Liver (tissue), 9 donors: ENCODE results near the gene DUSP10. TPM values are rescaled to one million over a fixed set of nuclear protein-coding genes. Genes with fewer than 3 reads are reported as not detected.

Experiments
- DNase-seq: peaks from one replicate; pipeline ENCODE4 v3.0.0-alpha.2; 2017; ENCODE audit warnings: low spot score
- H3K27ac ChIP-seq, 2 donors: one replicate each; pipeline ENCODE4 v1.7.0; 2013; ENCODE audit warnings: inconsistent platforms in 2 of 2, low read length in 2 of 2, control low read depth in 1 of 2, low read depth in 1 of 2, mild to moderate bottlenecking in 1 of 2
- H3K27me3 ChIP-seq, 4 donors: one replicate each; pipeline versions ENCODE4 v1.6.1 to v1.7.0; 2013; ENCODE audit warnings: low read length in 3 of 4, inconsistent platforms in 1 of 4, mild to moderate bottlenecking in 1 of 4, moderate library complexity in 1 of 4; ENCODE audit not compliant: control insufficient read depth in 4 of 4, insufficient read depth in 4 of 4
- H3K36me3 ChIP-seq, 4 donors: one replicate each; pipeline versions ENCODE4 v1.6.1 to v1.7.0; 2013; ENCODE audit warnings: low read length in 3 of 4, mild to moderate bottlenecking in 3 of 4, low read depth in 1 of 4, moderate library complexity in 1 of 4; ENCODE audit not compliant: control insufficient read depth in 4 of 4, insufficient read depth in 3 of 4
- H3K4me1 ChIP-seq, 4 donors: one replicate each; pipeline versions ENCODE4 v1.6.1 to v1.7.0; 2013; ENCODE audit warnings: low read length in 3 of 4, mild to moderate bottlenecking in 3 of 4, moderate library complexity in 1 of 4; ENCODE audit not compliant: control insufficient read depth in 4 of 4, insufficient read depth in 4 of 4
- H3K4me3 ChIP-seq, 3 donors: one replicate each; pipeline versions ENCODE4 v1.6.1 to v1.7.0; 2013; ENCODE audit warnings: low read length in 3 of 3, control low read depth in 1 of 3, low read depth in 1 of 3, mild to moderate bottlenecking in 1 of 3
- H3K9ac ChIP-seq, 2 donors: one replicate each; pipeline ENCODE4 v1.7.0; 2013; ENCODE audit warnings: low read length in 2 of 2, mild to moderate bottlenecking in 2 of 2, moderate library complexity in 2 of 2, control low read depth in 1 of 2, low read depth in 1 of 2
- H3K9me3 ChIP-seq, 4 donors: one replicate each; pipeline versions ENCODE4 v1.6.1 to v1.7.0; 2013; ENCODE audit warnings: low read length in 3 of 4; ENCODE audit not compliant: control insufficient read depth in 4 of 4
- EGR1 ChIP-seq, 2 donors: IDR thresholded peaks; 2 replicates each; pipeline ENCODE4 v1.6.1; 2016 to 2018; ENCODE audit warnings: antibody characterized with exemption in 2 of 2, low read depth in 2 of 2
- FOXA1 ChIP-seq: IDR thresholded peaks from 2 replicates; pipeline ENCODE4 v1.6.1; 2016; ENCODE audit warnings: antibody characterized with exemption
- FOXA2 ChIP-seq: IDR thresholded peaks from 2 replicates; pipeline ENCODE4 v1.6.1; 2016; ENCODE audit warnings: antibody characterized with exemption
- HNF4G ChIP-seq: IDR thresholded peaks from 2 replicates; pipeline ENCODE4 v1.6.1; 2016; ENCODE audit warnings: antibody characterized with exemption
- JUND ChIP-seq, 2 donors: IDR thresholded peaks; 2 replicates each; pipeline ENCODE4 v1.6.1; 2016; ENCODE audit warnings: antibody characterized with exemption in 2 of 2
- NR2F2 ChIP-seq: IDR thresholded peaks from 2 replicates; pipeline ENCODE4 v1.6.1; 2016; ENCODE audit warnings: antibody characterized with exemption
- RXRA ChIP-seq, 2 donors: IDR thresholded peaks; 2 replicates each; pipeline ENCODE4 v1.6.1; 2017 to 2018; ENCODE audit warnings: antibody characterized with exemption in 2 of 2, mild to moderate bottlenecking in 1 of 2
- SP1 ChIP-seq: IDR thresholded peaks from 2 replicates; pipeline ENCODE4 v1.6.1; 2018; ENCODE audit warnings: antibody characterized with exemption, mild to moderate bottlenecking
- TAF1 ChIP-seq: conservative IDR thresholded peaks from 2 replicates; pipeline ENCODE4 v1.6.1; 2016; ENCODE audit warnings: antibody characterized with exemption, mild to moderate bottlenecking
- YY1 ChIP-seq: IDR thresholded peaks from 2 replicates; pipeline ENCODE4 v1.6.1; 2016; ENCODE audit warnings: antibody characterized with exemption, mild to moderate bottlenecking
- WGBS: extraction: QIAGEN DNeasy Blood & Tissue Kit; methylation state at CpG from one replicate; pipeline ENCODE4 v1.1.7; 2013; 5-methylcytosine and 5-hydroxymethylcytosine counted together
- polyA plus RNA-seq, 2 donors: library from polyadenylated mRNA; stranded (reverse) in 1 of 2; unstranded in 1 of 2; fragments of 200-250 nt in 1 of 2; fragments of >200 nt in 1 of 2; fragmentation: Nextera tagmentation in 1 of 2; extraction: Ambion mirVana in 1 of 2; gene quantifications; one replicate each; pipeline versions ENCODE4 v1.2.1 to v1.2.3, GENCODE V29; 2013 to 2015
- total RNA-seq, 2 donors: library from RNA; depleted of rRNA; stranded (reverse); fragments of >200 nt; gene quantifications; one replicate each; pipeline ENCODE4 v1.2.3, GENCODE V29; 2014
- TF ChIP-seq, protein P1 (sequence below): IDR thresholded peaks from 2 replicates; pipeline ENCODE4 v1.6.1; 2016; ENCODE audit warnings: antibody characterized with exemption, mild to moderate bottlenecking
- TF ChIP-seq, protein P2 (sequence below): fragments of 150-350 bp; IDR thresholded peaks from 2 replicates; pipeline ENCODE4 v1.5.1; 2017; ENCODE audit warnings: improper control_type of control experiment, low read depth, low read length; ENCODE audit not compliant: missing input control
- TF ChIP-seq, protein P3 (sequence below): IDR thresholded peaks from 2 replicates; pipeline ENCODE4 v1.6.1; 2016; ENCODE audit warnings: antibody characterized with exemption
- TF ChIP-seq, protein P4 (sequence below): IDR thresholded peaks from 2 replicates; pipeline ENCODE4 v1.6.1; 2016; ENCODE audit warnings: antibody characterized with exemption
- donor health status: healthy.
- donor health status: healthy.
- donor health status: healthy.
- donor health status: healthy.
- donor health status: healthy.

DUSP10 gene
- total and polyA plus RNA-seq, 4 donors: 6.7 to 15.4 (median 10.7) TPM

DNA sequence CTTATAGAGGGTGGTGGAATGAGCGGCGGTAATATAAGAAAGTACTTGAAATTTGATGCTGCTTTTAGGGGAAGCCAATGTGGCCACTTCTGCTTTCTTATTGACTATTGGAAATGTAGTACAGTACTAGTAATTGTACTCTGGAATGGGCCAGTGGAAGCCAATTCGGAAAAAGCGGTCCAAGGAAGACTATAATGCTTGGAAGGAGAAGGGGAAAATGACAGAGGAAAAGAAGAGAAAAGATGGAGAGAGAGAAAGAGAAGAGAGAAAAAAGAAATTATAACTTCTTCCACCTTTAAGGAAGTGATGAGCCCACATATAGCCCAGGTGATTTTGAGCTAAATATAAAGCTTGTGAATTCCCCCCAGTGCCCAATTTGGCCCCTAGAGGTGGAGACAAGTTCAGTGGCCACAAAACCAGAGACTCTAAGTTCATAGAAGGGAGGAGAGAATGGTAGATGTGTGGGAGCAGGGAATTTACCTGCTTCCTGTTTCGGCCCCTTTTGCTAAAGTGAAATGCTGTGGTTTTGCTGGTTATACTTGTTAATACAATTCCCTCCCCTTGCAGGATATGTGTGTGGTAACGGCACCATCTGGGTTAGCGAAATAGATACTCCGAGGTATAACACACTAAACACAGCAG is 35.7 kb upstream of the DUSP10 start (continued):
- TF ChIP-seq, protein P1, sequence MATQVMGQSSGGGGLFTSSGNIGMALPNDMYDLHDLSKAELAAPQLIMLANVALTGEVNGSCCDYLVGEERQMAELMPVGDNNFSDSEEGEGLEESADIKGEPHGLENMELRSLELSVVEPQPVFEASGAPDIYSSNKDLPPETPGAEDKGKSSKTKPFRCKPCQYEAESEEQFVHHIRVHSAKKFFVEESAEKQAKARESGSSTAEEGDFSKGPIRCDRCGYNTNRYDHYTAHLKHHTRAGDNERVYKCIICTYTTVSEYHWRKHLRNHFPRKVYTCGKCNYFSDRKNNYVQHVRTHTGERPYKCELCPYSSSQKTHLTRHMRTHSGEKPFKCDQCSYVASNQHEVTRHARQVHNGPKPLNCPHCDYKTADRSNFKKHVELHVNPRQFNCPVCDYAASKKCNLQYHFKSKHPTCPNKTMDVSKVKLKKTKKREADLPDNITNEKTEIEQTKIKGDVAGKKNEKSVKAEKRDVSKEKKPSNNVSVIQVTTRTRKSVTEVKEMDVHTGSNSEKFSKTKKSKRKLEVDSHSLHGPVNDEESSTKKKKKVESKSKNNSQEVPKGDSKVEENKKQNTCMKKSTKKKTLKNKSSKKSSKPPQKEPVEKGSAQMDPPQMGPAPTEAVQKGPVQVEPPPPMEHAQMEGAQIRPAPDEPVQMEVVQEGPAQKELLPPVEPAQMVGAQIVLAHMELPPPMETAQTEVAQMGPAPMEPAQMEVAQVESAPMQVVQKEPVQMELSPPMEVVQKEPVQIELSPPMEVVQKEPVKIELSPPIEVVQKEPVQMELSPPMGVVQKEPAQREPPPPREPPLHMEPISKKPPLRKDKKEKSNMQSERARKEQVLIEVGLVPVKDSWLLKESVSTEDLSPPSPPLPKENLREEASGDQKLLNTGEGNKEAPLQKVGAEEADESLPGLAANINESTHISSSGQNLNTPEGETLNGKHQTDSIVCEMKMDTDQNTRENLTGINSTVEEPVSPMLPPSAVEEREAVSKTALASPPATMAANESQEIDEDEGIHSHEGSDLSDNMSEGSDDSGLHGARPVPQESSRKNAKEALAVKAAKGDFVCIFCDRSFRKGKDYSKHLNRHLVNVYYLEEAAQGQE: no peak
- TF ChIP-seq JUND (IDR thresholded peaks at IDR 0.05) (no peak), RXRA (IDR thresholded peaks at IDR 0.05) (no peak), FOXA2 (no peak), TAF1 (no peak)

DNA sequence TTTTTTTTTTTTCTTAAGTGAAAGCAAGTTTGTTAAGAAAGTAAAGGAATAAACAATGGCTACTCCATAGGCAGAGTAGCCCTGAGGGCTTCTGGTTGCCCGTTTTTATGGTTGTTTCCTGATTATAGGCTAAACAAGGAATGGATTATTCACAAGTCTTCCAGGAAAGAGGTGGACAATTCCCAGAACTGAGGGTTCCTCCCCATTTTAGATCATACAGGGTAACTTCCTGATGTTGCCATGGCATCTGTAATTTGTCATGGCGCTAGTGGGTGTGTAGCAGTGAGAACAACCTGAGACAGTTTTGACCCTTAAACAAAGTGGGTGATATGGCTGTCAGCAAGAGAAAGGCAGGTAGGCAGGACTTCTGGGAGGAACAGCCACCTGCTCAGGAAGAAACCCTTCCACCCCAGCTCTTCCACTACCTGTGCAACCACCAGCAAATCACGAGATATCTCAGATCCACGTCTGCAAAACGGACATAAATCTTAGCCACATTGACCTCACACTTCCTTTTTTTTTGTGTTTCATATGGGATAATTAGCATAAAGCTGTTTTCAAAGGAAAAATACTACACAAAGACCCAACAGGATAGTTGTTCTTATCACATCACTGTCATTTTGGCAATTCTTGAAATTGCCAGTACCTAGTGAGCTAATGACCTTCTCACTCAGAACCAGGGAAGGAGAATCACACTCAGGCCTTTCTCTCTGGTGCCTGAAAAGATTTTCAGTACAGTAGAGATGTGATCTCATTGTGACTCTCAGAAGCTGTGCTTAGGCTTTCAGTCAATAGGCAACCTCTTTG is 34.8 kb upstream of the DUSP10 start:
- no peak overlapping the region for H3K9ac ChIP-seq
- no peak overlapping the region for H3K27ac ChIP-seq
- DNase-seq: no peak
- H3K9me3 ChIP-seq: no peaks in the 10 kb centered on the region
- H3K4me1 ChIP-seq: peaks cover 0 to 3% (median 0%) of the 10 kb centered on the region in 4 donors
- no peaks in the 10 kb centered on the region for H3K27me3 ChIP-seq
- H3K4me3 ChIP-seq: no peak overlapping the region
- no peak for TF ChIP-seq FOXA1
- TF ChIP-seq, protein P2, sequence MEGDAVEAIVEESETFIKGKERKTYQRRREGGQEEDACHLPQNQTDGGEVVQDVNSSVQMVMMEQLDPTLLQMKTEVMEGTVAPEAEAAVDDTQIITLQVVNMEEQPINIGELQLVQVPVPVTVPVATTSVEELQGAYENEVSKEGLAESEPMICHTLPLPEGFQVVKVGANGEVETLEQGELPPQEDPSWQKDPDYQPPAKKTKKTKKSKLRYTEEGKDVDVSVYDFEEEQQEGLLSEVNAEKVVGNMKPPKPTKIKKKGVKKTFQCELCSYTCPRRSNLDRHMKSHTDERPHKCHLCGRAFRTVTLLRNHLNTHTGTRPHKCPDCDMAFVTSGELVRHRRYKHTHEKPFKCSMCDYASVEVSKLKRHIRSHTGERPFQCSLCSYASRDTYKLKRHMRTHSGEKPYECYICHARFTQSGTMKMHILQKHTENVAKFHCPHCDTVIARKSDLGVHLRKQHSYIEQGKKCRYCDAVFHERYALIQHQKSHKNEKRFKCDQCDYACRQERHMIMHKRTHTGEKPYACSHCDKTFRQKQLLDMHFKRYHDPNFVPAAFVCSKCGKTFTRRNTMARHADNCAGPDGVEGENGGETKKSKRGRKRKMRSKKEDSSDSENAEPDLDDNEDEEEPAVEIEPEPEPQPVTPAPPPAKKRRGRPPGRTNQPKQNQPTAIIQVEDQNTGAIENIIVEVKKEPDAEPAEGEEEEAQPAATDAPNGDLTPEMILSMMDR: no peak
- no peak for TF ChIP-seq SP1
- no peak for TF ChIP-seq TAF1
- TF ChIP-seq HNF4G: no peak
- TF ChIP-seq YY1: no peak
- WGBS: 68% methylated on average over 5 of the region's 5 CpGs
- no peaks in the 10 kb centered on the region for H3K36me3 ChIP-seq

DNA sequence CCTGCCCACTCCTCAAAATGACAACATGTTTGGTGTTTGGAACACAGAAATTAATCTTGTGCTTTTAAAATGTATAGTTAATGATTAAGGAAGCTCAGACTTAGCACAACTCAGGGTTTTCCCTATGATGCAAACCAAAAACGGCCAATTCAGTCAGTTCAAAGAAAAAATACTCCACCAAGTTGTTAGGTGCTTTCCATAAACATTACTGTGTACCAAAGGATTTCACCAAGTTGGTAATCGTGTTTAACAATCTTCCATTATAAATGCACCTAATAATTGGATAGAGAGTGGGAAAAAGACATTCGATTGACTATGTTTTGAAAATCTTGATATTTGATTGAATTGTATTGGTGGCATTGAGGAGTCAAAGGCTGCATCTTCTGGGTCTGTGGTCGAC is 33.3 kb upstream of the DUSP10 start:
- H3K4me3 ChIP-seq: no peak overlapping the region
- H3K36me3 ChIP-seq: no peaks in the 10 kb centered on the region
- no peak overlapping the region for H3K9ac ChIP-seq
- no peak for DNase-seq
- no peak overlapping the region for H3K27ac ChIP-seq
- H3K4me1 ChIP-seq: peaks cover 0 to 3% (median 0%) of the 10 kb centered on the region in 4 donors
- H3K27me3 ChIP-seq: no peaks in the 10 kb centered on the region
- H3K9me3 ChIP-seq: no peaks in the 10 kb centered on the region
- 61% methylated on average over 4 of the region's 4 CpGs for WGBS
- TF ChIP-seq HNF4G (no peak), RXRA (IDR thresholded peaks at IDR 0.05) (no peak), FOXA1 (no peak), JUND (IDR thresholded peaks at IDR 0.05) (no peak), EGR1 (IDR thresholded peaks at IDR 0.05; ENCODE audit: low read depth in 2 of 2) (no peak), NR2F2 (no peak), FOXA2 (no peak), SP1 (no peak)
- TF ChIP-seq, protein P1: no peak
- TF ChIP-seq, protein P3, sequence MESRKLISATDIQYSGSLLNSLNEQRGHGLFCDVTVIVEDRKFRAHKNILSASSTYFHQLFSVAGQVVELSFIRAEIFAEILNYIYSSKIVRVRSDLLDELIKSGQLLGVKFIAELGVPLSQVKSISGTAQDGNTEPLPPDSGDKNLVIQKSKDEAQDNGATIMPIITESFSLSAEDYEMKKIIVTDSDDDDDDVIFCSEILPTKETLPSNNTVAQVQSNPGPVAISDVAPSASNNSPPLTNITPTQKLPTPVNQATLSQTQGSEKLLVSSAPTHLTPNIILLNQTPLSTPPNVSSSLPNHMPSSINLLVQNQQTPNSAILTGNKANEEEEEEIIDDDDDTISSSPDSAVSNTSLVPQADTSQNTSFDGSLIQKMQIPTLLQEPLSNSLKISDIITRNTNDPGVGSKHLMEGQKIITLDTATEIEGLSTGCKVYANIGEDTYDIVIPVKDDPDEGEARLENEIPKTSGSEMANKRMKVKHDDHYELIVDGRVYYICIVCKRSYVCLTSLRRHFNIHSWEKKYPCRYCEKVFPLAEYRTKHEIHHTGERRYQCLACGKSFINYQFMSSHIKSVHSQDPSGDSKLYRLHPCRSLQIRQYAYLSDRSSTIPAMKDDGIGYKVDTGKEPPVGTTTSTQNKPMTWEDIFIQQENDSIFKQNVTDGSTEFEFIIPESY: no peak
- TF ChIP-seq, protein P2: no peak
- TF ChIP-seq, protein P4, sequence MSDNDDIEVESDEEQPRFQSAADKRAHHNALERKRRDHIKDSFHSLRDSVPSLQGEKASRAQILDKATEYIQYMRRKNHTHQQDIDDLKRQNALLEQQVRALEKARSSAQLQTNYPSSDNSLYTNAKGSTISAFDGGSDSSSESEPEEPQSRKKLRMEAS: no peak
